Stimulated activated CD4-positive, alpha-beta T cell treated with anti-CD3 and anti-CD28 coated beads, Interleukin-2, amount 100 ng/mL, for 4 hours (primary cell): ENCODE measurements around the gene FAM13A.
"Not testable (repeated sequence)": the region's sequence is repeated elsewhere in the genome, so short reads cannot be mapped to it uniquely, and the experiment has no call there.

Source experiments
- DNase-seq: peaks from one replicate; pipeline ENCODE4 v3.0.0-alpha.2; 2020; ENCODE audit warnings: low read depth

Gene FAM13A

DNA sequence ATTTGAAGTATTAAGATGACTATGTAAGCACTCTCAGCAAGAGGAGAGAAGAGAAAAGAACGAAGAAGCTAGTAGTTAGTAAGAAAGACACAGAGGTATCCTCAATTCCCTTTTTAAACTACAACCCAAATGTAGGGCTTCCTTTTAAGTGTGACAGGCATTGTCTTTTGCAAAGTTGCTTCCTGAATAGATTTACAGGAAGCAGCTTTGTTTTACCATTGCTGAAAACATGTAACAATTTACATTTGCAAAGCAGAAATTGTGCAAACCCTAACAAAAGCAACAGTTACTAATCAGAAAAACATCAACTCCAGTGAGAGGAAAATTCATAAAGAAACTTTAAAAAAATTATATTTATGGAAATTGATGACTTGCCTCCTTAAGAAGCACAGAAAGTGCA, 96.4 kb downstream of the FAM13A start:
- no peak for DNase-seq

DNA sequence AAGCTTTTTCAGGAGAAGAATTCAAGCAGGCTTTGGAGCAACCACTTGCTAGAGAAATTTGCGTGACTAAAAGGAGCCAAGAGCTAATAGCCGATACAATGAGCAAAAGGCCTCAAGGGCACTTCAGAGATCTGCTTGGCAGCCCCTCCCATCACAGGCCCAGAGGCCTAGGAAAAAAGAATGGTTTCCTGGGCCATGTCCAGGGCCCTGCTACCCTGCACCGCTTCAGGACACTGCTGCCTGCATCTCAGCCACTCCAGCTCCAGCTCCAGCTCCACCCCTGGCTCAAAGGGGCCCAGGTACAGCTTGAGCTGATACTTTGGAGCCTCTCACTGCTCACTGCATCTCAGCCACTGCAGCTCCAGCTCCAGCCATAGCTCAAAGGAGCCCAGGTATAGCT, 98.9 kb downstream of the FAM13A start:
- DNase-seq: no peak

DNA sequence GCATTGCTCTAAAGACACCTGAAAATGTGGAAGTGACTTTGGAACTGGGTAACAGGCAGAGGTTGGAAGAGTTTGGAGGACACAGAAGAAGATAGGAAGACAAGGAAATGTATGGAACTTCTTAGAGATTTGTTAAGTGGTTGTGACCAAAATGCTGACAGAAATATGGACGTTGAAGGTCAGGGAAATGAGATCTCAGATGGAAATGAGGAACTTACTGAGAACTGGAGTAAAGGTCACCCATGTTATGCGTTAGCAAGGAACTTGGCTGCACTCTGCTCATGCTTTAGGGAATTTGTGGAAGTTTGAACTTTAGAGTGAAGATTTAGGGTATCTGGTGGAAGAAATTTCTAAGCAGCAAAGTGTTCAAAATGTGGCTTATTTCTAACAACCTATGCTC, 99.4 kb downstream of the FAM13A start:
- no peak for DNase-seq

DNA sequence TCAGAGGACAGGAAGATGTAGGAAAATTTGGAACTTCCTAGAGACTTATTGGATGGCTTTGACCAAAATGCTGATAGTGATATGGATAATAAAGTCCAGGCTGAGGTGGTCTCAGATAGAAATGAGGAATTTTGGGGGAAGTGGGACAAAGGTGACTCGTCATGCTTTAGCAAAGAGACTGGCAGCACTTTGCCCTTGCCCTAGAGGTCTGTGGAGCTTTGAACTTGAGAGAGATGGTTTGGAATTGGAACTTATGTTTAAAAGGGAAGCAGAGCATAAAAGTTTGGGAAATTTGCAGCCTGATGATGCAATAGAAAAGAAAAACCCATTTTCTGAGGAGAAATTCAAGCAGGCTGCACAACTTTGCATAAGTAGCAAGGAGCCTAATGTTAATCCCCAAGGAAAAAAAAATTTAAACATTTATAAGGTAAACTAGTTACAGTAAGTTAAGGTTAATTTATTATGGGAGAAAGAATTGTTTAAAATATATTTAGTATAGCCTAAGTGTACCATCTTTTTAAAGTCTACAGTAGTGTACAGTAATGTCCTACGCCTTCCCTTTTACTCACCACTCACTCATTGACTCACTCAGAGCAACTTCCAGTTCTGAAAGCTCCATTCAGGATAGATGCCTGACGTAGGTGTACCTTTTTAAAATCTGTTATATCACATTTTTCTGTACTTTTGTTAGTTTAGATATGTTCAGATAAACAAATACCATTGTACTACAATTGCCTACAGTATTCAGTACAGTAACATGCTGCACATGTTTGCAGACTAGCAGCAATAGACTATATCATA, 101.2 kb downstream of the FAM13A start:
- DNase-seq: no peak

DNA sequence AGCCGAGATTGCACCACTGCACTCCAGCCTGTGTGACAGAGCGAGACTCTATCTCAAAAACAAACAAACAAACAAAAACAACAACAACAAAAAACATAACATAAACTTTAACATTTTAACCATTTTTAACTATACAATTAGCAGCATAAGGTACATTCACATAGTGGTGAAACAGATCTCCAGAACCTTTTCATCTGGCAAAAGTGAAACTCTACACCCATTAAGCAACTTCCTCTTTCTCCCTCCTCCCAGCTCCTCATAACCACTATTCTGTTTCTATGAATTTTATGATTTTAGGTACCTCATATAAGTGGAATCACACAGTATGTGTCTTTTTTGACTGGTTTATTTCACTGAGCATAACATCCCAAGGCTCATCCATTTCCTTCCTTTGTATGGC, 103.6 kb downstream of the FAM13A start:
- no peak for DNase-seq

DNA sequence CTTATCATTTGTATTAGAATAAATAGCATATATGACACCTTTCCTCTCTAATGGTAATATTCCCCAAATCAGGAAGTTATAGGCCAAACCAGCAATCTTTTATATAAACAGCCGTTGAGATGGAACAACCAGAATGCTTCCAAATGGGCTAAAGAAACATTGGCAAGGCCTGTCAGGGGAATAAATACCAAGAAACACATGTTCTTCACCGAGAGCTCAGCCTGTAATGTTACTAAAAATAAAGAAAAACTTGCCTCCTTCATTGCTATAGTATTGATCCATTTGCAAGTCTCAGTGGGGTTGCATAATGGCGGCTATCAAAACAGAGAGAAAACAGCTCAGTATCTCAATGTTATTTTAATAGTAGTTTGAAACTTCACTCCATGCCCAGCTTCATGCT, 104.9 kb downstream of the FAM13A start:
- DNase-seq: no peak

DNA sequence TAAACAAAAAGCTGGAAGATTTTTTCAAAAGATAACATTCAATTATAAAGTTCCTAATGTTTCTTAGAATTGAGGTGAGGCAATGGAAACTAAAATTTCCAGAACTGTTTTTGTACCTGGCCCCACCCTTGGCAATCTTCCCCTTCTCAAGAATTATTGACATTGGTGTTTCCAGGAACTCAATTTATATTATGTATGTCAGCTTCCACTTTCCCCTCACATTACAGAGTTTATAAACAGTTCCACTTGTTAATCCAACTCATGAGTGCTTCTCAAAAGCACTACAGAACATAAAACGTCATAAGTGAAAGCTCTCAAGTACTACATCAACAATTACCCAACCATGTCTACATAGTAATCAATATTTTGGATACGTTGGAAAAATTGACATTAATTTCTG, 107.4 kb downstream of the FAM13A start:
- DNase-seq: no peak

DNA sequence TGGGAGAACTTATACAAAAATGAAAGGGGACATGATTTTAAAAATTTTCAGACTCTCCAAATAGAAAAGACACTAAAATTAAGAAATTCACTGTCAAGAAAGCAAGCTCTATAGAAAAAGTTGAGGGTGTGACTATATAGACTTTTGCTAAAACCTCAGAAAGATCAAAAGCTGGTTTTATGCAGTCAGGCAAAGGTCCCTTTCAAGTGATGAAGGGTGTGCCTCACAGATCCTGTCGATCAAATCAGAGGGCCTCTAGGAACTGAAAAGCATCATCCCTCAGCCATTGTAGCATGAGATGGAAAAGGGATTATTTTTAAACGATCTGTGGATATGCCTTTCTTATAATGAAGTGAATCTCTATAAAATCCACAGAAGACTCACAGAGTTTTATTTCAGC, 116.5 kb downstream of the FAM13A start:
- no peak for DNase-seq

DNA sequence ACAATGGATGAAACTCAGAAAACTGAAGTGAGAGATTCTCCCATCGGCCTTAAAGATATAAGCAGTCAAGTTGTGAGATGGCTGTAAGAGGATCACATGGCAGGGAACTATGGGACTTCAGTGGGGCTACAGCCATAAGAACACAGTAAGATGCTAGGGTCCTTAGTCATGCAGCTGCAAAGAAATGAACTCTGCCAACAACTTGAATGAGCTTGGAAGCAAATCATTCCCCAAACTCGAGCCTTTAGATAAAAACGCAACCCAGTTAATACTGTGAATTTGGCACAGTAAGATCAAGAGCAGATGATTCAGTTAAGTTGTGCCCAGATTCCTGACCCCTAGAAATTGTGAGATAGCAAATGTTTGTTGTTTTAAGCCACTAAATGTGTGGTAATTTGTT, 117.3 kb downstream of the FAM13A start:
- DNase-seq: no peak

DNA sequence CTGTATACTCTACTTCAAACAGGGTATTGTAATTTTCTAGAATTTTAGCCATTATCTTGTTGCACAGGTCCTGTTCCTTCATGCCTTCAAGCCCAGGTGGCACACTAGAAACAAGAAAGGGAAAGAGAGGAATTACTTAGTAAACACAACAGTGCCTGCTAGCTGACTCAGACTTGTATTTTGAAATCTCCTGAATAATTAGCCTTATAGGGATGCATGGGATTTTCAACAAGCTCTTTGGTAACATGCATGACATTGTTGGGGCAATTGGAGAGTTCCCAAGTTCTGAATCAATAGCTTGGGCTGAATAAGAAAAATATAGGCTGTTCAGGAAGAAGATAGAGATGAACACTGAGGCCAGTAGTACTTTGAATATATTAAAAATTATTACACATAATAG, 118.8 kb downstream of the FAM13A start:
- DNase-seq: no peak

DNA sequence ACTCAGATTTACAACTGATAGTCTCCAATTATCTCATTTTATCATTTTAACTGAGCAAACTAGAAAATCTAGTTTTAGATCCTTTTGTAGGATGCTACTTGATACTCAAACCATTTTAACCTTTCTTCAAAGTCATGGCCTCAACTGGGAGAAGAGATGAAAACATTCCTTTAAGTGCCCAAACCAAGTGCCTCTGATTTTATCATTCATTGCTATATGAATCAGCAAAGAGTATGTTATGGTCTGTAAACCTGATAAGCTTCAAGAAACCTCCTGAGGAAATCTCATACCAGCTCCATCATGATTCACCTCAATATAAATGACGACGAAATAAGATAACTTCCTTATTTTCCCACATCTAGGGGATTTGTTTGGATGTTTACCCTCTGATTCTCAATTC, 119.9 kb downstream of the FAM13A start:
- no peak for DNase-seq

DNA sequence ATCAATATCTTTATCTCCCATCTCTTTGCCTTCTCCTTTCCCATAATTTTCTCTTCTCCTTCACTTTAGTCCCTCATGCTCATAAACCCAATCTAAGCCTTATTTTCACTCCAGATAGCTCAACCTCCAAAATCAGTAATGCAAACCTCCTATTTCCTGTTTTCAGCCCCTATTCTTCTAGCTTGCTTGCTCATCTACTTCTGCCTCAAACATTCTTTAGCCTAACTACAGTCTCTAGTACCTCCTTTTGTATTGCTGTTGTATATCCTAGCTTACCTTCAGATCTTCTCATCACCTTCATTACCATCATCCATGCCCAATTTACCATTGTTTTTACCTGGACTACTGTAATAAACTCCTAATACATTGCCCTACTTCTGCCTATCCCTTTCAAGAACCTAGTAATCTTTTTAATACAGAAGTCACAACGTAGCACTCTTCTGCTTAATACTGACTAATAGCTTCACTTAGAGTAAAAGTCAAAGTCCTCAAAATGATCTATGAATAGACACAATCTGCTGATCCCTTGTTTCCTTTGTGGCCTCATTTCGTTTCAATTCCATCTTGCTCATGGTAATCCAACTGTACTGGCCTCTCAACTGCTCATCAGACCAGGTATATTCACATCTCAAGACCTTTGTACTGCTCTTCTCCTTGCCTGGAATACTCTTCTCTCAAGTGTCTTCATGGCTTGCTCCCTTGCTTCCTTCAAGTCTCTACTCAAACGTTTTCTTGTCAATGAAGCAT, 123.4 kb downstream of the FAM13A start:
- DNase-seq: no peak

DNA sequence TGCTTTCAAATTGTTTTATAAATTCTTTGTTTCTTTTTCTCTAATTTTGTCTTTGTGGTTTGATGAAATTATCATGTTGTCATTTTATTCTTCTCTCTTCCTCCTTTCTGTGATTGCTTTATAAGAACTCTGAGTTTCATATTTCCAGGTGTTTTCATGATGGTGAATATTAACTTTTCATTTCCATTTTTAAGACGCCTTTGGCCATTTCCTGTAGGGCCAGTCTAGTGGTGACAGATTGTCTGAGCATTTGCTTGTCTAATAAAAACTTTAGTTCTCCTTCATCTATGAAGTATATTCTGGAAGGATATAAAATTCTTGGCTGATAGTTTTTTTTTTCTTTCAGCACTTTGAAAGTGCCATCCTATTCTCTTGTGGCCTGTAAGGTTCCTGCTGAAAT, 128.1 kb downstream of the FAM13A start:
- DNase-seq: no peak

DNA sequence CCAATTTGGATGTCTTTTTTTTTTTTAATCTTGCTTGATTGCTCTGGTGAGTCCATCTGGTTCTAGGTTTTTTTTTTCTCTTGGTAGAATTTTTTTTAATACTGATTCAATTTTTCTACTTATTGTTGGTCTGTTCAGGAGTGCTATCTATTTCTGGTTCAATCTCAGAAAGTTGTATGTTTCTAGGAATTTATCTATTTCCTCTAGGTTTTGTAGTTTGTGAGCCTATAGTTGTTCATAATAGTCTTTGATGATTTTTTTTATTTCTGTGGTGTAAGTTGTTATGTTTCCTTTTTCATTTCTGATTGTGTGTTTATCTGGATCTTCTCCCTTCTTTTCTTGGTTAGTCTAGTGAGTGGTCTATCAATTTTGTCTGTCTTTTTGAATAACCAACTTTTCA, 129.6 kb downstream of the FAM13A start:
- no peak for DNase-seq

DNA sequence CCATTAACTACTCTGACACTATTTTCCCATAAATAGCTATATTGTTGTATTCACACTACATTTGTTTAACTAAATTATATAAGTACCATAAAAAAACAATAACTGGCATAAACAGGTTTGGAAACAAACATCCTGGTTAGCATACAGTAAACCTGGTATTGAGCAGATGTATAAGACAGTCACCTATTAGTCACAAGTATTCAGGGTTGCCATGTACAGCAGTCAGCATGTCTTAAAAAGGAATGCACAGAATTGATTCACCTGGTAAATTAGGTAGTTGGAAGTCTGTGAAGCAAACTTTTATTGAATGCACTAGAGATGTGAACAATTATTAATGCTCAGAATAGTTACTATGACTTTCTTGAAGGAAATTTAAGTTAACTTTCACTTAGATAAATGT, 137.9 kb downstream of the FAM13A start:
- DNase-seq: no peak

DNA sequence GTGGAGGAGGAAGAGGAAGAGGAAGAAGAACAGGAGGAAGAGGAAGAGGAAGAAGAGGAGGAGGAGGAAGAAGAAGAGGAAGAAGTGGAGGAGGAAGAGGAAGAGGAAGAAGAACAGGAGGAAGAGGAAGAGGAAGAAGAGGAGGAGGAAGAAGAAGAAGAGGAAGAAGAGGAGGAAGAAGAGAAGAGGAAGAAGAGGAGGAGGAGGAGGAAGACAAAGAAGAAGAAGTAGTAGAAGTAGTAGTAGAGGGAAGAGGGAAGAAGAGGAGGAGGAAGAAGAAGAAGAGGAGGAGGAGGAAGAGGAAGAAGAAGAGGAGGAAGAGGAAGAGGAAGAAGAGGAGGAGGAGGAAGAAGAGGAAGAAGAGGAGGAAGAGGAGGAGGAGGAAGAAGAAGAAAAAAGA, 143.8 kb downstream of the FAM13A start:
- not testable (repeated sequence) for DNase-seq

DNA sequence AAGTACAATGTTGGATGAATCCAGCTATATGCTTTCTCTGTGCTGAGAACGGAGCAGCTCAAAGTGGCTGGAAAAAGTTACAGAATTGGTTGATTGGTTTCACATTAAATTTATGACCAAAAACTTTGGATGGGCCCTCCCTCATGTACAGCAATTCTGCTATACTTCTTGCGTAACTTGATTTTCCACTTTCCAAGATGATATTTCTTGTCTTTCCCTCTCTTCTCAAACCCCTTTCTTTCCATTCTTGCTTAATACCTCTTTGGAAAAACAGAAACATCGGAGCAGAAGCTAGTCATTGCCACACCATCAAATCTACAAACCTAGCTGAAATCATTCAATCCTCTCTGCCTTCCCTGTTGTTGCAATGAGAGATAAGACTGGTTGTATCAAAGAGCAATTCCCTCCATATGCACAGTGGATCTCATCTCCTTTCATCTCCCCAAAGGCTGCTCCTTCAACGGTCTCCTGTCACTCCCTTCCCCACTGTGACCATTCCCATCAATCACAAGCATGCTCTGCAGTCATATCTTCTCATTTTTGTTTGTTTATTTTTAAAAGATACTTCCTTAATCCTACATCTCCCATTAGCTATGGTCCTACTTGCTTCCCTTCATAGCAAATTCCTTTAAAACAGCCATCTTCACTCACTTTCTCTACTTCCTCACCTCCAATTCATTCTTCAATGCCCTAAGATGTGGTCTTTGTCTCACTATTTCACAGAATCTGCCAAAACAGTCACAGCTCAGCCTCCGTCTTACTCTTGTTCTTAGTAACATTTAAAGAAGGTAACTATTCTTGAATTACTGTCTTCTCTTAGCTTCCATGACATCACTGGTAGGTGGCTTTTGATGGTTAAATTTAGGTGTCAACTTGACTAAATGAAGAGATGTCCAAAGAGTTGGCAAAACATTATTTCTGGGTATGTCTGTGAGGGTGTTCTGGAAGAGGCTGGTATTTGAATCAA, 145.5 kb downstream of the FAM13A start:
- no peak for DNase-seq

DNA sequence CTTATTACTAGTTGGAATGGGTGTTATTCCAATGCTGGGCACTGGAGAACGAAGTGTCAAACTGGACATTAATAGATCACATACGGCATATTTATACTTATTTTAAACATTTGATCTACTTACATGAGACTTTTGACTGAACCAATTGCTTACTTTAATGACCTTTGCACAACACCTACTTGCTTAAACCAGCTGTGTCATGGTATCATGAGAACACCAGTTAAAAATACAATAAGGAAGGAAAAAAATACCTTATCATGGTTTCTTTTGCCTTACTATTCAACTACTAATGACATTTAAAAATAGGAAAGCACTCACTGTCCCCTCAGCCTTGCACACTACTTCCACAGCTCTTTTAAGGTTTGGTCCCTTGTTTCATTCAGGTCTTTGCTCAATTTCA, 146.9 kb downstream of the FAM13A start:
- DNase-seq: no peak

DNA sequence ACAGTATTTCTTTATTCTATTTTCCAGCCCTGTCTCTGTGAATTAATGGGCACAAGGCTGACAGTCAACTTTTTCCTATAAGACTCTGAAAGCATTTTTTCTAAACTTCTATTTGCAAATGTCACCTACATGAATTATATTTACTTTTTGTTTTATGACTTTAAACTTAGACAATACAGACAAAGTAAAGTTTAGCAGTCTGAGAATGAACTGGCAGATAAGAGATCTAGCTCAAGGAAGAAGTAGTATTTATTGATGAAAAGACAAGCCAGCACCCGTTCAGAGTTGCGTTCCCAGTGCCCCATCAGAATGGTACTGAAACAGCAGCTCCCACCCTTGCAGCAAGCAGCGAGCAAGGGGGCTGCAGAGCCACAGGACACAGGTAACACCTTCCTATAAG, 148.5 kb downstream of the FAM13A start:
- no peak for DNase-seq

DNA sequence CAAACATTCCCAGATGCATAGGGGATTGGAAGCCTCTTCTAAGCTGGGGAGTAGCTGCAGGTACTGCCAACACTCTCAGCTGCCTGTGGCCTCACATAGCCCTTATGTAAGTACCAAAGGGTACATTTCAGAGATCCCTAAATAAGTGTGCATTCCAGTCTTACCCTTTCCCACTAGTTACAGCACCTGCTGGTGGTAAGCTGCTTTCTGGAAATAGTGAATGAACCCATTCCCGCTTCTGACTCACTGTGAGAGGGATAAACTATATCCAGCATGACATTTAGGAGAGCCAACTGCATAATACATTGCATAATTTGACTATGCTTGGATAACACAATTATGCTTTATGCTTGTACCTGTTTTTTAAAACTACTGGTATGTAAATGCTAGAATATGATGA, 149.0 kb downstream of the FAM13A start:
- DNase-seq: no peak

DNA sequence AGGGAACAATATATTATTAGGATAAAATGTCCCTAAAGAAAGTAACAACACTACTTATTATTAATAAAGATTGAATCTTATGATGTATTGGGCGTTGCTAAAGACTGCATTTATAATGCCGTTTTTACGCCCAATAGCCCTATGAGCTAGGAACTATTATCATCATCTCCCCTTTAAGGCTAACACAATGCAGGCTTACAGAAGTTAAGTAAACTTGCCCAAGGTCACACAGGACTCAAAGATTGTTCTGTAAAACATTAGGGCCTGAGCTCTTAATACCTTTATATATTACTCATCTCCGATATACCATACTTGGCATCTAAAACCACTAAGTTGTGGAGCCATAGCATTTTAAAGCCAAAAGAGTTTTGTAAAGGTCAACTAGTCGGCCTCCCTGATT, 149.5 kb downstream of the FAM13A start:
- DNase-seq: no peak

DNA sequence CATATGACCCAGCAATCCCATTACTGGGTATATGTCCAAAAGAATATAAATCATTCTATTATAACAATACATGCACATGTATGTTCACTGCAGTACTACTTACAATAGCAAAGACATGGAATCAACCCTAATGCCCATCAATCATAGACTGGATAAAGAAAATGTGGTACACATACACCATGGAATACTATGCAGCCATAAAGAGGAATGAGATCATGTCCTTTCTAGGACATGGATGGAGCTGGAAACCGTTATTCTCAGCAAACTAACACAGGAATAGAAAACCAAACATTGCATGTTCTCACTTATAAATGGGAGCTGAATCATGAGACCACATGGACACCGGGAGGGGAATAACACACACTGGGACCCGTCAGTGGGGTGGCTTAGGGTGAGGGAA, 152.7 kb downstream of the FAM13A start:
- not testable (repeated sequence) for DNase-seq

DNA sequence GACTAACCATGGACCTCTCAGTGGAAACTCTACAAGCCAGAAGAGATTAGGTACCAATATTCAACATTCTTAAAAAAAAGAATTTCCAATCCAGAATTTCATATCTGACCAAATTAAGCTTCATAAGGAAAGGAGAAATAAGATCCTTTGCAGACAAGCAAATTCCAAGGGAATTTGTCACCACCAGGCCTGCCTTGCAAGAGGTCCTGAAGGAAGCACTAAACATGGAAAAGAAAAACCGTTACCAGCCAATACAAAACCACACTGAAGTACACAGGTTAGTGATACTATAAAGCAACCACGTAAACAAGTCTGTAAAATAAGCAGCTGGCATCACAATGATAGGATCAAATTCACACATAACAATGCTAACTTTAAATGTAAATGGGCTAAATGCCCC, 156.6 kb downstream of the FAM13A start:
- no peak for DNase-seq
